ENCODE results near the gene MMP24.

DNA sequence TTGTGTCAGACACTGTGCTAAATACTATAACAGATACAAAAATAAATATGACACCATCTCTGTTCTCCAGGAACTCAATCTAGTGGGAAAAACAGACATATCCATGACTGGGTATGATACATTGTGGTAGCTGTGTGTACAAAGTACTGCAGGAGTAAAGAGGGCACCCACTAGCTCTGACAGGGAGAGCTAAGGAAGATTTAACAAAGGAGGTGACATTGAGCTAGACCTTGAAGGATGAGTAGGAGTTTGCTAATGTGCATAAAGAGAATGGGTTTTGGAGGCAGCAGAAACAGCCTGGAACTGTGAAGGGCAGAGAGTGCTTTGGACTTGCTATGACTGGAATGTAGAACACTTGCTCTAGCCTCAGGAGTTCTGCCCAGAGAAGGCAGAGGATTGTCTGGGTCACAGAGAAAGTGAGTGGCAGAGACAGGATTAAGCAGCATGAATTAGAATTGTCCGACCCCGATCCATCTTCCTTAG is 14.4 kb downstream of the MMP24 start:
- TF ChIP-seq CTCF (IDR thresholded peaks at IDR 0.05) (no peak), POLR2A (IDR thresholded peaks at IDR 0.05) (no peak)

Data from prostate gland (tissue), 2 donors.